A673 (cell line): Measurements from ENCODE around the gene PNLDC1.

ENCODE experiments used
- EZH2 ChIP-seq: fragments of 200-600 bp; sonication (generic); IDR thresholded peaks from 2 replicates; pipeline ENCODE4 v1.6.1; 2017; ENCODE audit warnings: borderline replicate concordance, low read depth, mild to moderate bottlenecking, mixed read lengths, antibody characterized with exemption, low read length; ENCODE audit not compliant: poor library complexity, severe bottlenecking
- TF ChIP-seq, protein P1 (sequence below): fragments of 300-800, 200-600 bp; sonication (generic); conservative IDR thresholded peaks from 2 replicates; pipeline ENCODE4 v1.5.1; 2017; ENCODE audit warnings: low read depth, mild to moderate bottlenecking, antibody characterized with exemption, low read length, moderate library complexity, mixed read lengths

DNA sequence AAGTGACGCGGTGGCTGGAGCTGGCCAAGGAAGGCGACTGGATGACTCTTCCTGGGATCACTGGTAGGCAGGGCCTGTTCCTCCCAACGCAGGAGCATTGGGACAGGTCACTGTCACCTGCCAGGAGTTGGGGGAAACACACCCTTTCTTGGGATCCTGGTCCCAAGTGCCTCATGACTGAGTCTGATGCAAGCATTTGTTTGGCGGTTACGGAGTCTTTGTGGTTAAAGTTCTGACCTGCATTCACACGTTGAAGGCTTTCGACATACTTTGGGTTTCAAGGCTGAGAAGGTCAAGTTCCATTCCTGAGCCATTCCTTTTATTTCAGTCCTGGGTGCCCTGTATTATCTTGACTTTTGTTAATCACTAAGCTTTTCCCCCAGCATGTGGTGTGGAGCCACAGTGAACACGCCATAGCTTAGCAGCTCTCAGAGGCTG, 6.0 kb downstream of the PNLDC1 start:
- TF ChIP-seq, protein P1, sequence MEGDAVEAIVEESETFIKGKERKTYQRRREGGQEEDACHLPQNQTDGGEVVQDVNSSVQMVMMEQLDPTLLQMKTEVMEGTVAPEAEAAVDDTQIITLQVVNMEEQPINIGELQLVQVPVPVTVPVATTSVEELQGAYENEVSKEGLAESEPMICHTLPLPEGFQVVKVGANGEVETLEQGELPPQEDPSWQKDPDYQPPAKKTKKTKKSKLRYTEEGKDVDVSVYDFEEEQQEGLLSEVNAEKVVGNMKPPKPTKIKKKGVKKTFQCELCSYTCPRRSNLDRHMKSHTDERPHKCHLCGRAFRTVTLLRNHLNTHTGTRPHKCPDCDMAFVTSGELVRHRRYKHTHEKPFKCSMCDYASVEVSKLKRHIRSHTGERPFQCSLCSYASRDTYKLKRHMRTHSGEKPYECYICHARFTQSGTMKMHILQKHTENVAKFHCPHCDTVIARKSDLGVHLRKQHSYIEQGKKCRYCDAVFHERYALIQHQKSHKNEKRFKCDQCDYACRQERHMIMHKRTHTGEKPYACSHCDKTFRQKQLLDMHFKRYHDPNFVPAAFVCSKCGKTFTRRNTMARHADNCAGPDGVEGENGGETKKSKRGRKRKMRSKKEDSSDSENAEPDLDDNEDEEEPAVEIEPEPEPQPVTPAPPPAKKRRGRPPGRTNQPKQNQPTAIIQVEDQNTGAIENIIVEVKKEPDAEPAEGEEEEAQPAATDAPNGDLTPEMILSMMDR, result no peak
- TF ChIP-seq EZH2, result no peak
